ENCODE data around the gene ZNF418. TPM values are rescaled to one million over a fixed set of nuclear protein-coding genes. Genes with fewer than 3 reads are reported as not detected.

The ZNF418 gene
- total and polyA plus RNA-seq, 2 experiments from 2014 or later = 3.2 to 8.2 TPM

- no peak for DNase-seq (ENCODE audit: low spot score)
- H3K9me3 ChIP-seq (ENCODE audit: low read depth) = no peaks in the 10 kb centered on the region
- WGBS (ENCODE audit: low lambda C conversion rate, missing lambda C conversion rate) = 88% methylated on average over 8 of the region's 8 CpGs
- H2AFZ ChIP-seq = no peak overlapping the region
- no peaks in the 10 kb centered on the region for H3K4me1 ChIP-seq (ENCODE audit: insufficient read depth)
- TF ChIP-seq EZH2phosphoT487 (IDR thresholded peaks at IDR 0.05; ENCODE audit: low read depth, severe bottlenecking, unreplicated experiment) (no peak), EZH2 (IDR thresholded peaks at IDR 0.05; ENCODE audit: borderline replicate concordance) (no peak), CTCF (IDR thresholded peaks at IDR 0.05; ENCODE audit: poor library complexity) (no peak)
- H3K79me2 ChIP-seq = no peaks in the 10 kb centered on the region
- H3K36me3 ChIP-seq (replicated peaks; ENCODE audit: insufficient read depth, low read depth) = no peaks in the 10 kb centered on the region
- H3K27ac ChIP-seq = no peak overlapping the region
- no peaks in the 10 kb centered on the region for H3K9me2 ChIP-seq (replicated peaks; ENCODE audit: insufficient read depth)
- no peak overlapping the region for H3K4me3 ChIP-seq
- no peaks in the 10 kb centered on the region for H3K27me3 ChIP-seq
- H3K4me2 ChIP-seq = no peak overlapping the region
- no peaks in the 10 kb centered on the region for H4K20me1 ChIP-seq (ENCODE audit: insufficient read depth, poor library complexity, severe bottlenecking)
These were observed 29.6 kb upstream of the ZNF418 start for GRCh38 chr19:57964761-57965160.

DNA sequence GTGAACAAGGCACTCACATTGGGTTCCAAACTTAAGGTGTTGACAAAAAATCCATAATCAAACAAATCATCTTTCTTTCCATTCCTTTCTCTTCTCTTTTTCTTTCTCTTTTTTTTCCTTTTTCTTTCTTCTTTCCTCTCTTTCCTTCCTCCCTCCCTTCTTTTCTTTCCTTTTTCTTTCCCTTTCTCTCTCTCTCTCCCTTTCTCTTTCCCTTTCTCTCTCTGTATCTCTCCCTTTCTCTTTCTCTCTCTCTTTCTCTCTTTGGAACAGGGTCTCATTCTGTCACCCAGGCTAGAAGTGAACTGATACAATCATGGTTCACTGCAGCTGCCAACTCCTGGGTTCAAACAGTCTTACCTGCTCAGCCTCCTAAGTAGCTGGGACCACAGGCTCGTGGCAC is 26.6 kb upstream of the ZNF418 start:
- 73% methylated on average over 1 of the region's 1 CpG for WGBS (ENCODE audit: low lambda C conversion rate, missing lambda C conversion rate)
- no peaks in the 10 kb centered on the region for H3K27me3 ChIP-seq
- no peak overlapping the region for H3K4me2 ChIP-seq
- no peaks in the 10 kb centered on the region for H3K79me2 ChIP-seq
- H3K4me3 ChIP-seq = no peak overlapping the region
- TF ChIP-seq CTCF (IDR thresholded peaks at IDR 0.05; ENCODE audit: poor library complexity) (no peak), EZH2phosphoT487 (IDR thresholded peaks at IDR 0.05; ENCODE audit: low read depth, severe bottlenecking, unreplicated experiment) (no peak), EZH2 (IDR thresholded peaks at IDR 0.05; ENCODE audit: borderline replicate concordance) (no peak)
- no peak overlapping the region for H2AFZ ChIP-seq
- no peaks in the 10 kb centered on the region for H3K9me2 ChIP-seq (replicated peaks; ENCODE audit: insufficient read depth)
- H3K36me3 ChIP-seq (replicated peaks; ENCODE audit: insufficient read depth, low read depth) = no peaks in the 10 kb centered on the region
- no peak for DNase-seq (ENCODE audit: low spot score)
- no peak overlapping the region for H3K27ac ChIP-seq
- no peaks in the 10 kb centered on the region for H3K9me3 ChIP-seq (ENCODE audit: low read depth)
- no peaks in the 10 kb centered on the region for H4K20me1 ChIP-seq (ENCODE audit: insufficient read depth, poor library complexity, severe bottlenecking)
- H3K4me1 ChIP-seq (ENCODE audit: insufficient read depth) = no peaks in the 10 kb centered on the region

- WGBS (ENCODE audit: low lambda C conversion rate, missing lambda C conversion rate) = 78% methylated on average over 4 of the region's 4 CpGs
- no peaks in the 10 kb centered on the region for H3K9me3 ChIP-seq (ENCODE audit: low read depth)
These were observed 19.8 kb upstream of the ZNF418 start for GRCh38 chr19:57954996-57955395.

More at GRCh38 chr19:57954996-57955395, 19.8 kb upstream of the ZNF418 start:
- Histone ChIP-seq H3K4me3 (no peak overlapping the region), H3K27me3 (no peaks in the 10 kb centered on the region), H3K4me2 (no peak overlapping the region), H2AFZ (no peak overlapping the region), H3K36me3 (replicated peaks; ENCODE audit: insufficient read depth, low read depth) (no peaks in the 10 kb centered on the region), H3K79me2 (no peaks in the 10 kb centered on the region), H4K20me1 (ENCODE audit: insufficient read depth, poor library complexity, severe bottlenecking) (no peaks in the 10 kb centered on the region), H3K9me2 (replicated peaks; ENCODE audit: insufficient read depth) (no peaks in the 10 kb centered on the region), H3K4me1 (ENCODE audit: insufficient read depth) (no peaks in the 10 kb centered on the region), H3K27ac (no peak overlapping the region)
- no peak for TF ChIP-seq EZH2phosphoT487 (IDR thresholded peaks at IDR 0.05; ENCODE audit: low read depth, severe bottlenecking, unreplicated experiment)
- TF ChIP-seq CTCF (IDR thresholded peaks at IDR 0.05; ENCODE audit: poor library complexity) = no peak
- TF ChIP-seq EZH2 (IDR thresholded peaks at IDR 0.05; ENCODE audit: borderline replicate concordance) = no peak
- no peak for DNase-seq (ENCODE audit: low spot score)
